GM18517 (cell line): ENCODE results near the gene NDUFS1.
"Not testable (repeated sequence)": the region's sequence is repeated elsewhere in the genome, so short reads cannot be mapped to it uniquely, and the experiment has no call there.

Source experiments
- ATAC-seq: cut with Tn5 transposase; IDR thresholded peaks from one replicate; pipeline ENCODE4 v1.9.1; 2021; ENCODE audit warnings: mild to moderate bottlenecking, moderate library complexity; ENCODE audit not compliant: unreplicated experiment

The NDUFS1 gene

GRCh38 chr2:206163251-206163880 is 4.1 kb upstream of the NDUFS1 start:
- no peak for ATAC-seq

GRCh38 chr2:206162401-206162800 is 3.2 kb upstream of the NDUFS1 start:
- not testable (repeated sequence) for ATAC-seq

- ATAC-seq, result no peak
Measured at GRCh38 chr2:206160807-206161179, 1.5 kb upstream of the NDUFS1 start.

- peak; percentile 36 for ATAC-seq
Measured at GRCh38 chr2:206160125-206160806, 1.0 kb upstream of the NDUFS1 start.

- ATAC-seq, result peak; percentile 26
Measured at GRCh38 chr2:206158563-206159345, 490 bp downstream of the NDUFS1 start.

GRCh38 chr2:206157014-206157413 is 2.2 kb downstream of the NDUFS1 start:
- ATAC-seq, result not testable (repeated sequence)

- ATAC-seq, result no peak
Measured at GRCh38 chr2:206154197-206154596, 5.0 kb downstream of the NDUFS1 start.

- ATAC-seq, result no peak
Measured at GRCh38 chr2:206150631-206151030, 8.6 kb downstream of the NDUFS1 start.

- no peak for ATAC-seq
Measured at GRCh38 chr2:206150168-206150567, 9.1 kb downstream of the NDUFS1 start.

- ATAC-seq, result no peak
Measured at GRCh38 chr2:206149330-206149729, 9.9 kb downstream of the NDUFS1 start.

GRCh38 chr2:206145665-206146064 is 13.6 kb downstream of the NDUFS1 start:
- ATAC-seq, result no peak

GRCh38 chr2:206144383-206144782 is 14.9 kb downstream of the NDUFS1 start:
- ATAC-seq, result no peak

- no peak for ATAC-seq
Measured at GRCh38 chr2:206143451-206143850, 15.8 kb downstream of the NDUFS1 start.

- no peak for ATAC-seq
Measured at GRCh38 chr2:206127656-206128055, 31.6 kb downstream of the NDUFS1 start.

- ATAC-seq, result no peak
Measured at GRCh38 chr2:206125901-206126300, 33.3 kb downstream of the NDUFS1 start.

- ATAC-seq, result not testable (repeated sequence)
Measured at GRCh38 chr2:206122569-206122968, 36.7 kb downstream of the NDUFS1 start.

- ATAC-seq, result no peak
Measured at GRCh38 chr2:206116278-206116677, 43.0 kb downstream of the NDUFS1 start.

GRCh38 chr2:206115026-206115578 is 44.1 kb downstream of the NDUFS1 start:
- no peak for ATAC-seq

GRCh38 chr2:206112846-206113547 is 46.2 kb downstream of the NDUFS1 start:
- no peak for ATAC-seq

GRCh38 chr2:206112108-206112507 is 47.1 kb downstream of the NDUFS1 start:
- no peak for ATAC-seq

- no peak for ATAC-seq
Measured at GRCh38 chr2:206108713-206109112, 50.5 kb downstream of the NDUFS1 start.
